GM19240 (cell line): ENCODE measurements around the gene TNFAIP8L2.

Source experiments
- DNase-seq: peaks from one replicate; pipeline ENCODE4 v3.0.0; 2011; ENCODE audit warnings: low spot score; ENCODE audit not compliant: insufficient read length

TNFAIP8L2 gene

DNA sequence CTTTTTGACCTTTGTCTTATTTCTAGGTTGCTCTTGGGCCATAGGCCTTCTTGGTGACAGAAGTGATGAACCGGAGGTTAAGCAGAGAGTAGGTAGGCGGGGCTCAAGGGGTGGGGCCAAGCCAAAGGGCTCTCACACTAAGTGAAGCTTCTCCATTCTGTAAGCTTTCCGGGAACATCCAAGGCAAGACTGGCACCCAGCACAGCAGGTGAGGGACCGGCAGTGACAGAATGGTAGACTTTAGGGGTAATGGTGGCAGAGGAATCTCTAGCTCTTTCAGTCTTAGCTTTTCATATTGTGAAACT is at the start of gene TNFAIP8L2:
TSS of gene TNFAIP8L2 (plus strand) at position 135 of the 305 bp plus-strand sequence. CDS start 2,049 bp downstream, outside the sequence.
- DNase-seq, result no peak

DNA sequence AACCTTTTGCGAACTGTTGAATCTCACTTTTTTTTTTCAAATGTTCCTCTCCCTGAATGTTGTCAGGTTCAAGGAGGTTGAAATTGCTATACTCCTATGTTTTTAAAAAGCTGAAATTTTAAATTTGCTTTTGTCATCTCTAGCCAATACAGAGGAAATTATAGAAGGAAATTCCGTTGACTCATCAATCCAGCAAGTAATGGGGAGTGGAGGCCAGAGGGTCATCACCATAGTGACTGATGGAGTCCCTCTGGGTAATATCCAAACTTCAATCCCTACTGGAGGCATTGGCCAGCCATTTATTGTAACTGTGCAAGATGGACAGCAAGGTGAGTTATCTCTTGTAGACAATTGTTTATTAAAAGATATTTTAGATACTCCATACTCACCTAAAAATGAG is 49.6 kb upstream of the TNFAIP8L2 start:
- DNase-seq, result no peak

DNA sequence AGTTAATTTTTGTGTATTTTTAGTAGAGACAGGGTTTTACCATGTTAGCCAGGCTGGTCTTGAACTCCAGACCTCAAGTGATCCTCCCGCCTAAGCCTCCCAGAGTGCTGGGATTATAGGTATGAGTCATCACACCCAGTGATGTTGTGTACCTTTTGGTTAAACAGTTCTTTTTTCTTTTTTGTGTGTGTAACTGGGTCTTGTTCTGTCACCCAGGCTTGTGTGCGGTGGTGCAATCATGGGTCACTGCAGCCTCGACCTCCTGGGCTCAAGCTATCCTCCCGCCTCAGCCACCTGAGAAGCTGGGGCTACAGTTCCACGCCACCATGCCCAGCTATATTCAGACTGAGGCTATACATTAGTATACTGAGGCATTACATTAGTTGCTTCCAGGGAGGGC is 48.1 kb upstream of the TNFAIP8L2 start:
- no peak for DNase-seq

DNA sequence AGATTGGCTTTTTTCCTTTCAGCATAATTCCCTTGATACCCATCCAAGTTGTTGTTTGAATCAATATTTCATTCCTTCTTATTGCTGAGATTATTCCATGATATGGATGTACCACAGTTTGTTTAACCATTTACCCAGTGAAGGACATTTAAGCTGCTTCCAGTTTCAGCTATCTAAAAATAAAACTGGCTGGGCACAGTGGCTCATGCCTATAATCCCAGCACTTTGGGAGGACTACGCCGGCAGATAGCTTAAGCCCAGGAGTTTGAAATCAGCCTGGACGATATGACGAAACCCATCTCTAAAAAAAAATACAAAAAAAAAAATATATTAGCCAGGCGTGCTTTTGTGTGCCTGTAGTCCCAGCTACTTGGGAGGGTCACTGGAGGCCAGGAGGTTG is 42.6 kb upstream of the TNFAIP8L2 start:
- DNase-seq, result no peak

DNA sequence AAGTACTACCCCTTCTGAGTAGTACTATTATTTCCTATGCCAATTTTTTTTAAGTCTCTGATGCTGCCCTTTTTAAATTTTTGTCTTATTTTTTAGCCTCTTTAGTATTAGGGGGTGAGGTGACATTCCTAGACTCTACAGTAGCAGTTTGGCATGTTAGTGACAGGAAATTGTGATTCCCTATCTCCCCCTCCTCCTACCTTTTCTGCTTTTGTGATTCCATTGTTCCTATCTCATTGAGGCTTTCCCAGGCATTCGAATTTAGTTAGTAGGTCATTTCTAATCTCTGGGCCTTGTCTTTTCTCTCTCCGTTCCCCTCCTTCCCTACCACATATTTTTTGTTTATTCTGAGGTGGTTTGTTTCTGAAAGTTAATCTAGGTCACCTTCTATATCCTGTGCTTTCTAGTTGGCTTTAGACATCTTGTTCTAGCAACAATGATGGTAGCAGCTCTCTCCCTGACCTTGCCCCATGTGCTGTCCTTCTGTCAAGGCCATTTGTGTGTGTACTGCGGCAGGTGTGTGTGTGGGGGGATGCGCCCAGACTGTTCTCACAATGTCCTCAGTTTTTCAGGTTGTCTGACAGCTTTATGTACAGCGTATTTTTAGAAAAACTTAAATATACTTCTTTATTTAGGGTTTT is 31.6 kb upstream of the TNFAIP8L2 start:
- DNase-seq, result no peak

DNA sequence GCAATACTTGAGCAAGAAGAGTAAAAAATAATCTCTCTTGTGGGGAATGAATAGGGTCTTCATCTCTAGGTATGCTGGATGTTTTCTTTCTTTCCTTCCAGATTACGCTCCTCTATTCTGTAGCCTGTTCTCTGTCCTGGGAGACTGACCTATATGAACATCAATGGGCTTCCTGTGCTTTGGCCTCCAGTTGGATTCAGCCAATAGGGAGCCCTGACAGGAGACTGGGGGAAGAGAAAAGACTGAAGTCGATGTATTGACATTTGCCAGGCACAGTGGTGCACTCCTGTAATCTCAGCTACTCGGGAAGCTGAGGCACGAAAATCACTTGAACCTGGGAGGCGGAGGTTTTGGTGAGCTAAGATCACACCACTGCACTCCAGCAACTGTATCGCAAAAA is 27.6 kb upstream of the TNFAIP8L2 start:
- no peak for DNase-seq

DNA sequence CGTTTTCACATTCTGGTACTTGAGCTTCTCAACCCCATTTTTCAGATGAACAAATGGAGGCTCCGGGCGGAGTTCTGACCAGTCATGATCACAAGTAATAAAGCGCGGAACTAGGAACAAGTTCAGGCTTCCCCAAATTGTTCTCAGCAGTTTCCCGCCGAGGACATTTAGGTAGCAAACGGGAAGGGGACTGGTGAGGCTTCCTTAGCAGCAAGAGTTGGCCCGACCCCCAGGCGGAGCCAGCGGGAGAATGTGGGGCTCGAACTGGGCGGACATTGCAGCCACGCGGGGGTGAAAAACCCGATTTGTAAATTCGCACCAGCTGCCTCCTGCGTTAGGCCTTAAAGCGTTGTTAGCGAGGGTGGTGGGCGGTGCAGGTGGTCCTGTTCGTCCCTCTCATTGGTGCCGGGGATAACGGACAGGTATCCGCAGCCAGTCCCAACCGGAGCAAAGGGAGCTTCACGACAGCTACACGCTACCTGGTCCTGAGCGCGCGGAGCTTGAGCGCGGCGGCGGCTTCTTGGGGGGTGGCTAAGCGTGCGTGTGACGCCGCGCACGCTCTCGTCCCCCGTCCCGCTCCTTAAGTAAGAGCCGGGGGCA is 25.4 kb upstream of the TNFAIP8L2 start:
- DNase-seq, result peak; percentile 74

DNA sequence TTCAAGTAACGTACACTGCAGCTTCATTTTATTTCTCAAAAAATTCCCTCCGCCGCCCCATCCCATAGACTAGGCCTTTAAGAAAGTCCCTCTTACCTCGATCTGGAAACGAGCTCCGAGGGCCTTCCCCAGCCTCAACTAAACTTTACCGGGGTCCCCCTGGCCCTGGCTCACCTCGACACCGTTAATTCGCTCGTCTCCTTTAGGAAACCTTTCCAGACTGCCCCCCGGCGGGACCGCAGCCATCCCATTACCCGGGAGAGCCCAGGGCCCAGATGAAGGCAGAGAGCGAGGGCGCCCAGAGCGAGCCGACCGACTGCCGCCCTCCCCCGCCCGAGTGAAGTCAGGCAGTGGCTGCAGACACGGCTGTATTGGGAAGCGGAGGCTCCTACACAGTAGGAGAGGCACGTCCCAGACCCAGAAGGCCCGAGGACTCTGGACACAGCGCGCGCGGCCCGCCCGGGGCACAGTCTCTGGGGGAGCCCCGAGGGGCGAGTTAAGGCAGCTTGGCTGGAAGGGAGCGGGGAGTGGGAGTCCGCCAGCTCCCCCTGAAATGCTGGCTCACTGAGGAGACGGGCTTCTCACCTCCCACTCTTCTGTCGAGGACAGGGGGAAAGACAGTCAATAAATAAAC is 24.6 kb upstream of the TNFAIP8L2 start:
- DNase-seq, result no peak

DNA sequence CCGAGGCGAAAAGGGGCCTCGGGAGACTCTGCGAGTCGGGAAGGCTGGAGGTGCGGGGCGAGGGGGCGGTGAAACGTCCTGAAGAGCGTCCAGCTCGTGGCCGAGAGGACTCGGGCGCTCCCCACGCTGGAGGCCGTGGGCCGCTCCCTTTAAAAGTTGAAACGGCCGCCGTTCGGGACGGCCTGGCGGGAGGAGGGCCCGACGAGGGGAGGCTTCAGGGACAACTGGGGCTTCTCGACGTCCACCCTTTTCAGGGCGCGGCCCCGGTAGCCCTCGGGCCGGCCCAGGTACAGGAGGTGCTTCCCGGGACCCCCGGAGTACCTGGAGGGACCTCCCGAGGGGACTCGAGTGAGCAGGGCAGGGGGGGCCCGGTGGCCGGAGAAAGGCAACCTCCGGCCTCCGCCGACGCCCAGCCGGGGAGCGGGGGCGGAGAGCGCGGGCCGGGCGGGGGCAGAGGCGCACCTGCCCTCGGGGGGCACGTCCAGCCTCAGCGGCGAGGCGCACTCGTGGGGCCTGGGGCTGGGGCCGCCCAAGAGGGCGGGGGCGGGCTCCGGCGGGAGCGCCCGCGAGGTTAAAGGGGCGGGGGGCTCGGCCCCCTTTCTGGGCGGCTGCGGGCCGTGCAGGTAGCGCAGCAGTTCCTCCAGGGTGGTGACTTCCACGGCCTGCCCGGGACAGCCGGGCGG is 24.0 kb upstream of the TNFAIP8L2 start:
- no peak for DNase-seq

DNA sequence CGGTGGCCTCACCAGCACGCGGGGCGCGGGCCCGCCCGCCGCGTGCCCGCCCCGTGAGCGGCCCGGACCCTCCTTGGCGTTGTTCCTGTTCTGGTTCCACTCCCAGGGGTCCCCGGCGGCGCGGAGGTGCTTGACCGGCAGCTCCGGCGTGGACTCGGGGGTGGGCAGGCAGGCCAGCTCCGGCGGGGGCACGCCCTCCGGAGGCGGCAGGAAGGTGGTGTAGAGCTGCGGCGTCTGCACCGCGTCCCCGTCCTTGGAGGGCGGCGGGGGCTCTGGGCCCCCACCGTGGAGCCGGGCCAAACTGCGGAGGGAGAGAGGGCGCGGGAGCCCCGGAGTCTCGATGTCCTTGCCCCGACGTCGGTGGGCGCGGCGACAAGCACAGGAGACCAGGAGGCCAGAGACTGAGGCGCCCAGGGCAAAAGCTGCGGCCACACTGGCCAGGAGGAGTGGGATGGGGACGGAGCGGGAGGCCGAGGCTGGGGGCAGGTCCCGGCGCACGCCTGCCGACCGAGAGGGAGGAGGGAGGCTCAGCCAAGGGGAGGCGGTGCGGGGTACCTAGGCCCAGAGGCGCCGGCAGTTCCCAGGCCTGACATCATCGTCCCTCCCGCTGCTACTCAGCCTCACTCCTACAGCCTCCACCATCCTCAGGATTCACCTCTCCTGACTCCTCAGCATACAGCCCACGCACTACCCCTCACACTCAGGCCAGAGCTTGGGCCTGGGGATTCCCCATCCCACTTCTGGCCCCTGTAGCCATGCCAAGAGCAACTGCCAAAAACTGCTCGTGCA is 23.2 kb upstream of the TNFAIP8L2 start:
- no peak for DNase-seq

DNA sequence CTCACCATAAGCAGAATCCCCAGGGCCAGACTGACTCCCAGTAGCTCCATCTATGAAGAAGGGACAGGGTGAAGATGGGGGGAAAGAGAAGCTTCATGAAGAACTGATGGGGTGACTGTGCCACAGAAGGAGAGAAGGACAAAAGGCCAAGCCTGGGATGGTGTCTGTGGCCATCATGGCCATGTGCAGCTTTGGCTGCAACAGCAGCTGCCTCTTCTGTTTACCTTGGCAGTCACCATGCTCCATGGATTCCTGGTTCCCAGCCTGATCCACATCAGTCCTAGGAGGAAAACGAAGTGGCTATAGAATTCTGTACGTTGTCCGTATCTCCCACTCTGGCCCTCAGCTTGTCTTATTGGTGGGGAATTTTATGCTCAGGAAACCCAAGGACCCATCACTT is 22.1 kb upstream of the TNFAIP8L2 start:
- DNase-seq, result no peak

DNA sequence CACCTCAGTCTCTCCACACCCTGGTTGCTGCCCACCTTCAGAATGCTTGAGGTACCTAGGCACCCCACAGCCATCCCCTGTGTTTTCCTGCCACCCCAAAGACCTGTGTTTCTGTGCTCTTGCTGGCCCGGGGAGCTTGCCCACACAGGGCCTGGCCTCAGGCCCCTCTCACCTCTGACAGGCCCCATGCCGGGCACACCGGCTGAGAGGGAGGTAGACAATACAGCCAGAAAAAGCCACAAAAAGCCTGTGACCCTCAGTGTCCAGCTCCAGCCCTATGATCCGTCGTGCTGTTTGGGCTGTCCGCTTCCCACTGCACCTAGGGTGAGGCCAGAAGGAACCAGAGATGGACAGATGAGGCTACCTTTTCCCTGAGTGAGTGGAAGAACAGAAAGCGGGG is 21.5 kb upstream of the TNFAIP8L2 start:
- DNase-seq, result no peak

DNA sequence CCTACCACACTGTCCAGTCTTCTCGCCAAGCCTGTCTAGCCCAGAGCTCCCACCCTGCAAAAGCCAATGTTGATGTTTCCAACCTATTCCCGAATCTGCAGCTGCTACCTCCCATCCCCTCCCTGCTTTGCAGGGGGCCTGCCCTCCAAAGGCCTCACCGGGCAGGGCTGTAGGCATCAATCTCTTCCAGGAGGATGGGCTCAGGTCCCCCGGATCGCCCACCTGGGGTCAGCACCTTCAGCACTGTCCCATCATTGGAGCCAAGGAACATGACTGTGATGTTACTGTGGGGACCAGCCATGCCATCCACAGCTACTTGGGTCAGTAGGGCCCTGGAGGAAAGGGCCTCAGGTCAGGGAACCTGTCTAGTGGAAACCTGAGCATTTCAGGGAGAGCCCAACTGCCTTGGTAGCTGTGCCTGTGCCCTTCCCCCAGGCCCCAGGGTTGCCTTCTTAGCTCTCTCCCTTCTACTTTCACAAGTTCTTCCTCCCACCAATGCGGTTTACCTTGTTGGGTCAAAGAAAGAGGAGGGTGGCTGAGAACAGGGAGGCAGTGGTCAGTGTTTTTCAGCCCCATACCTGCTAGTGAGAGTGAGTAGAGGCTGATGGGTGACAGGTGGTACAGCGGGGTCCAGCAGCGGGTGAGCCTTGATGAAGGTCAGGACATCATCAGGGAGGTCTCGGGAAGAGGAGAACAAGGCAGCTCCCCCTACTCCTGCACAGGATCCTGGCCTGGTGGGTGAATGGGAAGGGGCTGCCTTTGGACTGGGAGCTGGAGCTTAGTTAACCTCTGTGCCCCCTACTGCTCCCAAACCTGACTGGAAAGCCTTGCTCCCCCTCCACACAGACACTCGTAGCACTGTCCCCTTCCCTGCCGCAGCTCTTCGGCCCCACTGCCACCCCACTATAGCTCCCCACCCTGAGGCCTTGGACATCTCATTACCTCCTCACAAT is 20.7 kb upstream of the TNFAIP8L2 start:
- no peak for DNase-seq

DNA sequence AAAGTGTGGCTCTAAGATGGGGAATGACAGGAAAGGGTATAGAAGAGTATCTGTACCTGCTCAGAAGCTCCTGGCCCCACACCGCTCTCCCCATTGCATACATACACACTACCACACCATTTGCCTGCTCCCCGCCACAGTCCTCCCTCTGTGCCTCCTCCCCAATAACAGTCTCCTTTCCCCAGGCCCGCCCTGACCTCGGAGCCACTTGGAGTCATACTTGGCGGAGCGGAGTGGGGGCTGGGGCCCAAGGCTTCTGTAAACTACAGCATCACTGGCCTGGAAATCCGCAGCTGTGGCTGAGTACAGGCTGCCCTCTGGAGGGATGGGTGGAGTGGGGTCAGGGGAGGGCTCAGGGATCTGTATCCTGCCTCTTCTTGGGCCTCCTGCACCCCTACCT is 18.7 kb upstream of the TNFAIP8L2 start:
- DNase-seq, result no peak

DNA sequence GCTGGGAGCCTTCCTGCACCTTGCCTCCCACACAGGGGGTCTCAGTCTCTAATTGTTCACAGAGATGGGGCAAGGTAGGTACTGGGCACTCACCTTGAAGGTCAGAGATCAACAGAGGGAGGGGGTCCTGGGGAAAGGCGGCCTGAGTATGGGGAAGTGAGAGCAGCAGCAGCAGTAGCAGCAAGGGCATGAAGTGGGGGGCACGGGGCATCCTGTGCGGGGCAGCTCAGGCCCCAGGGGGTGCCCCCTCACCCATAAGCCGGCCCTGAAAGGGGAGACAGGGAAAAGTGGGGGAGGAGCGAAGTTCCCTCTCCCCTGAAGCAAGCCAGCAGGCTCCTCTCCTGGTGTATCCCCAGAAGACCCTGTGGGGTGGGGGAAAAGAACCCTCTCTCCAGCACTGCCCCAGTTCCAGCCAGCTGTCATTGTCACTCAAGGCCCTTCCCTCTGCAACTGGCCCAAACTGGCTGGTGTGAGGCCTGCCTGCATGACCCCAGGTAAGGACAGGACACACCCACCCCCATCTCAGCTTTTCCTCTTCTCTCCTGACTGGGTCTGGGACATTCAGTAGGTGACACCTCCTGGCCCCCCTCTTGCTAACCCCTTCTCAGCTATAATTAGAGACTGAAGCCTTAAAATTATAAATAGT is 13.9 kb upstream of the TNFAIP8L2 start:
- no peak for DNase-seq

DNA sequence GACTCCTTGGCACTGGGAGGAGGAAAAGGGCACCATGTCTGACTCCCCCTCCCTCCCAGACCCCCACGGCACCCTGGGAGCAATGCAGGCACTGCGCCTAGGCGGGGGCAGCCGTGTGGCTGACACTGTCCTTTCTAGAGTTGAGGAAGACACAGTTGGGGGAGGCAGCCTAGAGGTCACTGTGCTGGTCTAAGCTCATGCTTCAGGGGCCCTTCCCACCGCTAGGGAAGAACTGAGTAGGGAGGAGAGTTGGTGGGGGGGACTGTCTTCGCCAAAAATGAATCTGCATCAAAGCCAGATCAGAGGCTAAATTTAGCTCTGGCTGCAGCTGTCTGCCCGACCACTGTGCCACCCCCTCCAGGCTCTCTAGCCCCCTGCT is 13.4 kb upstream of the TNFAIP8L2 start:
- no peak for DNase-seq

DNA sequence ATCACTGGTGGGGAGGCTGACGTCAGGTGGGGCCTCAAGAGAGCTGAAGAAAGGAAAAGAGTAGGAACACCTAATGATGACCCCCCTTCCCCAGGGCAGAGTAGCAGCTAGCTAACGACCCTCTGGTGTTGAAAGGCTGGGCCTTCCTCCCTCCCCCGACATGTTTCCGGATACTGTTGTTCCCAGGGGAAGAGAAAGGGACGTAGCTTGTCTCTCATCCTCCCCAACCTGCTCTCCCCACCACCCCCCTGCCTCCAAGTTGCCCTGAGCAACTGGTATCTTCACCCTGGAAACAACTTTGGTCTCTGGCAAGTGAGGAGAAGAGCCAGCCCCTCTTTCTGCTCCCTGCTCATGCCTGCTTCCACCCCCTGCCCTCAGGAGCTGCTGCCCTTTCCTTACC is 12.5 kb upstream of the TNFAIP8L2 start:
- DNase-seq, result no peak

DNA sequence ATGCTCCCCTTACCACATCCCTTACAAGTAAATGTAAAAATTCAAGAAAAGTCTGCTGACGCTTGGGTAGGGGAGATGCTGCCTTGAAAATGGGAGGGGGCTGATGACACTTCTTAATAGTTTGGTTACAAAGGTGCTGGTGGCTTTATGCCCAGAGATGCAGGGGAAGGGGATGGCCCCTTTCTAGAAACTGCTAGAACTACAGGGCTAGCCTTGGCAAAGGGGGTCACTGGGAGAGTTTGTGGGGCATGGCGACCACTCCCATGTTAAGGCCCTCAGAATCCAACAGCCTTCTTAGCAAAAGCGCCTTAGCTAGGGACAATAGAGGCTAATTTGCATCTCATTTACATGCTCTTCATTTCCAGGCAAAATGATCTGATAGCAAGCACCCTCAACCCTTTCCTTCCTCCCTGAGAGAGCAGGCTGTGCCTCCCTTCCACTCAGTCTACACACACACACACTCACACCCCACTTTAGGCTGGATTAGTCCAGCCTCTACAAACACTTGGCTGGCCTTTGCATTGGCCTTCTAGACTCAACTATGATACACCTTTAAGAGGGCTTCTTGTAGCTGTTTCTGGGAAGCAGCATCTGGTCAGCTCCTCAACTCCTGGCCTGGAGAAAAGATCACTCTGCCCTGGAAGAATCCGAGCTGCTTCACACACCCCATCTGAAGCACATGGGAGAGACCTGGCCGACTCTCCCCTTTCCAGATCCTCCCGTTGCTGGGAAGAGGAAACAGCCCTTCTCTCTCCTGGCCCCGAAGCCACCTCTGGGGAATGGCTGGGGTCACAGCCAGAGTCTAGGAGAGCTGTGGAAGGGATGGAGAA is 11.8 kb upstream of the TNFAIP8L2 start:
- no peak for DNase-seq

DNA sequence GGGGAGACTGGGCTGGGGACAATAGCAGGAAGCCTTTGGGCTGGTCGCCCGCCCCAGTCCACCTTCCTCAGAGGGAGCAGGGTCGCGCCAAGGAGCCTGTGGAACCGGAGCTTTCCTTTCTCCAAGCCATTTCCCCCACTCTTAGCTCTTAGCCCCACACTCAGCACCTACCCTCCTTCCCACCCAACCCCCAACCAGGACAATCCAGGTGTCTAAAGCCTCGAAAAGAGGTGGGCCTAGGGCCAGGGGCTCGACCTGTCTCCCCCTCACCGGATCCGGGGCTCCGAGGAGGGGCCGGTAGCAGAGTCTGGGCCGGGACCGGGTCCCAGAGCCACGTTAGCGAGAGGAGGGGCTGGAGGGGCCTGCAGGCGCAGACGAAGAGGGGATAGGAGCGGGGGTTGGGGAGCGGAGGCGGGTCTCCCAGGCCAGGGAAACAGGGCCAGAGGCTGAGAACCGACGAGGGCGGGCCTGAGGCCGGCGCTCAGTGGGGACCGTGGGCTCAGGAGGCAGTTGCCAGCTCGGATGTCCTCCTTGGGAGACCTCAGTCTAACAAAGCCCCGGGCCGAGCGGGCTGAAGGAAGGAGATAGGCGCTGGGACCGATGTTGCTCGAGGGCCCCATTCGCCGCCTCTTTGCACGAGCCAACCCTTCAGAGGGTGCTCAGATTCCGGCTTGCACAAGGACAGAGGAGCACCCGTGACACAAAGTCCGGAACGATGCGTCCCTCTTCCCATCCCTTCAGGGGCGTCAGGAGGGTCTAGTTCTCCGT is 11.0 kb upstream of the TNFAIP8L2 start:
- DNase-seq, result no peak
